ENCODE data around the gene ALDH4A1.

The ALDH4A1 gene

DNA sequence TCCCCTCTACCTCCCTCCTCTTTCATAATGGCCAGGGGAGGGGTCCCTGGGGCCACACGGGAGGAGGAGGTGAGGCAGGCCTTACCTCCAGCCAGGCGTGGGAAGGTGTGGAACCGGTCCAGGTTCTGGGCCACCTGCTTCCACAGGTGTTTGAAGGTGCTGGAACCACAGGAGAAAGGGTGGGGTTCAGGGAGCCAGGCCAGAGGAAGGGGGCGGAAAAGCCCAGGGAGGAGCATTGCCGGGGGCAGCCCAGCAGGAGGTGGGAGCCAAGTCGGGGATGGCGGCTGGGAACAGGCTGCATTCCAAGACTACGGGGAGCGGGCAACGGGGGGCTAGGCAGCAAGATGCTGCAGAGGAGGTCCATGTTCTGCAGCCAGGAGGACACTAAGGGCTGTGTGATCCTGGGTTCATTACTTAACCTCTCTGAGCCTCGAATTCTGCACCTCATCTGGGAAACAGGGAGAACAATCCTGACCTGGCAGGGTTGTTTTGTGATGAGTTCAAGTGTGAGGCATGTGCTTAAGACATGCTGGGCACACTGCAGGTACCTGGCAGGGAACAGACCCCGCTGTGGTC lies 23.1 kb downstream of the ALDH4A1 start:
- no peaks in the 10 kb centered on the region for H3K79me2 ChIP-seq (ENCODE audit: low read length)
- no peak overlapping the region for H3K4me2 ChIP-seq (ENCODE audit: low read length)
- no peaks in the 10 kb centered on the region for H4K20me1 ChIP-seq (ENCODE audit: insufficient read depth, low read length)
- H3K36me3 ChIP-seq (replicated peaks; ENCODE audit: low read depth, low read length): no peaks in the 10 kb centered on the region
- no peaks in the 10 kb centered on the region for H3K4me1 ChIP-seq (ENCODE audit: low read length)
- no peak overlapping the region for H3K27ac ChIP-seq (ENCODE audit: low read length)
- H3K9me3 ChIP-seq (ENCODE audit: insufficient read depth, low read length): no peaks in the 10 kb centered on the region
- no peaks in the 10 kb centered on the region for H3K27me3 ChIP-seq (ENCODE audit: low read depth, low read length)
- H2AFZ ChIP-seq (ENCODE audit: low read depth, low read length): no peak overlapping the region
- TF ChIP-seq CTCF (IDR thresholded peaks at IDR 0.05; ENCODE audit: low read depth, low read length) (no peak), EZH2phosphoT487 (IDR thresholded peaks at IDR 0.05; ENCODE audit: low read depth) (no peak)
- H3K9ac ChIP-seq (ENCODE audit: low read length): no peak overlapping the region
- H3K4me3 ChIP-seq (ENCODE audit: low read length): no peak overlapping the region

DNA sequence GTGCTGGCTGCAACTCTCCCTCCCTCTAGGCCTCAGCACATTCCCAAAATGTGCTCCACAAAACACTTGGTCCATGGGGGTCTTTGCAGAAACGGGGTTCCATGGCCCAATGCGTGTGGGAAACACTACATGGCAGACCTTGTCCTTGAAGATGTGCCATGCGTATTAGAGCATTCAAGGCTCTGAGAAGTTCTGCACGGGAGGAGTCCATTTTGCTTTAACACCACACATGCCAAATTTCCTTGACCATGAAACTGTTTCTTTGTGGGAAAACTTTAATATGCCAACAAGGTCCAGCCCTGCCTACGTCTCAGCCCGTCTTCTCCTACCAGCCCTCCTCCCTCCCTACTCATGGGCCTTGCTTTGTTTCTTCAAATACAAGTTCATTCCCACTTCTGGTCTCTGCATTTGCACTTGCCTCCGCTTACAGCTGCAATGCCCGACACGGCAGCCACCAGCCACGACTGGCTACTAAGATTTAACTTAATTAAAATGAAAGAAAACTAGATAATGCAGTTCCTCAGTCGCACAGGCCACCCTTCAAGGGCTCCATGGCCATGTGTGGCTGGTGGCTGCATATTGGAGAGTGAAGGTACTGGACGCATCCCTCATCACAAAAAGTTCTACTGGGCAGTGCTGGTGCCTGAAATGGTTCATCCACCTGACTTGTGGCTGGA lies 23.7 kb downstream of the ALDH4A1 start:
- Histone ChIP-seq H3K27me3 (ENCODE audit: low read depth, low read length) (no peaks in the 10 kb centered on the region), H3K36me3 (replicated peaks; ENCODE audit: low read depth, low read length) (no peaks in the 10 kb centered on the region), H3K27ac (ENCODE audit: low read length) (no peak overlapping the region), H3K79me2 (ENCODE audit: low read length) (no peaks in the 10 kb centered on the region), H3K4me1 (ENCODE audit: low read length) (no peaks in the 10 kb centered on the region), H2AFZ (ENCODE audit: low read depth, low read length) (no peak overlapping the region), H3K4me3 (ENCODE audit: low read length) (no peak overlapping the region), H3K9ac (ENCODE audit: low read length) (no peak overlapping the region), H3K4me2 (ENCODE audit: low read length) (no peak overlapping the region), H3K9me3 (ENCODE audit: insufficient read depth, low read length) (no peaks in the 10 kb centered on the region), H4K20me1 (ENCODE audit: insufficient read depth, low read length) (no peaks in the 10 kb centered on the region)
- no peak for TF ChIP-seq CTCF (IDR thresholded peaks at IDR 0.05; ENCODE audit: low read depth, low read length)
- TF ChIP-seq EZH2phosphoT487 (IDR thresholded peaks at IDR 0.05; ENCODE audit: low read depth): no peak

DNA sequence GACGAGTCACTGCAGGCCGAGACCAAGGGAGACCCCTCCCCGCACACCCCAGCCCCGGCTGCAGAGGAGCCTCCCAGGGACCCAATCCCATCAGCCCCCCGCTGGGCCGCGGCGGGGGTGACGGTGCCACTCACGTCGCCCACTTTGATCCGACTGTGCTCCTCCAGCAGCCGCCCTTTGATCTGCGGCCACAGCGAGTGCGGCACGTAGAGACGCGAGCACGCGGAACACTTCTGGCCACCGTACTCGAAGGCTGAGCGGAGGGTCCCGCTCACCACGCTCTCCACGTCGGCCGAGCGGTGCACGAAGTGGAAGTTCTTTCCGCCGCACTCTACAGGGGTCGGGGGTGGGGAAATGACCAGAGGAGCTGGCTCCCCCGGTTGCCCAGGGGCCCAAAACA lies 25.1 kb downstream of the ALDH4A1 start:
- no peaks in the 10 kb centered on the region for H4K20me1 ChIP-seq (ENCODE audit: insufficient read depth, low read length)
- H3K9ac ChIP-seq (ENCODE audit: low read length): no peak overlapping the region
- H2AFZ ChIP-seq (ENCODE audit: low read depth, low read length): no peak overlapping the region
- no peaks in the 10 kb centered on the region for H3K36me3 ChIP-seq (replicated peaks; ENCODE audit: low read depth, low read length)
- H3K4me2 ChIP-seq (ENCODE audit: low read length): no peak overlapping the region
- H3K27me3 ChIP-seq (ENCODE audit: low read depth, low read length): no peaks in the 10 kb centered on the region
- no peak for TF ChIP-seq EZH2phosphoT487 (IDR thresholded peaks at IDR 0.05; ENCODE audit: low read depth)
- TF ChIP-seq CTCF (IDR thresholded peaks at IDR 0.05; ENCODE audit: low read depth, low read length): no peak
- no peaks in the 10 kb centered on the region for H3K4me1 ChIP-seq (ENCODE audit: low read length)
- no peaks in the 10 kb centered on the region for H3K9me3 ChIP-seq (ENCODE audit: insufficient read depth, low read length)
- no peak overlapping the region for H3K4me3 ChIP-seq (ENCODE audit: low read length)
- no peaks in the 10 kb centered on the region for H3K79me2 ChIP-seq (ENCODE audit: low read length)
- no peak overlapping the region for H3K27ac ChIP-seq (ENCODE audit: low read length)

- H3K4me1 ChIP-seq (ENCODE audit: low read length): no peaks in the 10 kb centered on the region
- no peaks in the 10 kb centered on the region for H3K36me3 ChIP-seq (replicated peaks; ENCODE audit: low read depth, low read length)
Observed at GRCh38 chr1:18876210-18876609, 26.1 kb downstream of the ALDH4A1 start.

More at GRCh38 chr1:18876210-18876609, 26.1 kb downstream of the ALDH4A1 start:
- Histone ChIP-seq H3K27me3 (ENCODE audit: low read depth, low read length) (no peaks in the 10 kb centered on the region), H3K27ac (ENCODE audit: low read length) (no peak overlapping the region), H3K4me3 (ENCODE audit: low read length) (no peak overlapping the region), H3K9me3 (ENCODE audit: insufficient read depth, low read length) (no peaks in the 10 kb centered on the region), H3K9ac (ENCODE audit: low read length) (no peak overlapping the region), H3K4me2 (ENCODE audit: low read length) (no peak overlapping the region), H2AFZ (ENCODE audit: low read depth, low read length) (no peak overlapping the region), H4K20me1 (ENCODE audit: insufficient read depth, low read length) (no peaks in the 10 kb centered on the region), H3K79me2 (ENCODE audit: low read length) (no peaks in the 10 kb centered on the region)
- no peak for TF ChIP-seq CTCF (IDR thresholded peaks at IDR 0.05; ENCODE audit: low read depth, low read length)
- TF ChIP-seq EZH2phosphoT487 (IDR thresholded peaks at IDR 0.05; ENCODE audit: low read depth): no peak
